ENCODE results near the gene FMN1. TPM values are rescaled to one million over a fixed set of nuclear protein-coding genes. Genes with fewer than 3 reads are reported as not detected.

Gene FMN1
- total RNA-seq, 1 experiment from 2014 or later, result 1.2 TPM

GRCh38 chr15:33016405-33017024 is 178.0 kb downstream of the FMN1 start:
- BruUV-seq (replicated peaks), result no TSS peak
- TF ChIP-seq CTCF (IDR thresholded peaks at IDR 0.05; ENCODE audit: unreplicated experiment), result no peak
- POLR2A ChIA-PET, result interaction anchor here (0.8 kb wide), 1 partner anchor 10 kb away, joined by 3 read pairs; no protein-coding TSS in a partner anchor
- H3K4me3 Mint-ChIP-seq (ENCODE audit: unreplicated experiment), result no peak overlapping the region
- H3K36me3 Mint-ChIP-seq (ENCODE audit: insufficient read depth, unreplicated experiment), result no peaks in the 10 kb centered on the region
- no peaks in the 10 kb centered on the region for H3K27me3 Mint-ChIP-seq (ENCODE audit: insufficient read depth, unreplicated experiment)
- H3K9me3 Mint-ChIP-seq (ENCODE audit: unreplicated experiment), result no peaks in the 10 kb centered on the region
- peaks cover 13% of the 10 kb centered on the region for H3K4me1 Mint-ChIP-seq (ENCODE audit: insufficient read depth, unreplicated experiment)
- intact Hi-C loops (cut with micrococcal nuclease), result no loop called here
- no peak overlapping the region for H3K27ac Mint-ChIP-seq (ENCODE audit: low read depth, unreplicated experiment)
- CTCF ChIA-PET, result interaction anchor here (0.6 to 1.3 kb wide), 3 partner anchors 120 to 1008 kb away, joined by 3 to 4 read pairs (median 4); no protein-coding TSS in a partner anchor
- no peak for DNase-seq (ENCODE audit: unreplicated experiment)

GRCh38 chr15:33014586-33014985 is 179.9 kb downstream of the FMN1 start:
- Mint-ChIP-seq H3K36me3 (ENCODE audit: insufficient read depth, unreplicated experiment) (no peaks in the 10 kb centered on the region), H3K4me3 (ENCODE audit: unreplicated experiment) (no peak overlapping the region), H3K27ac (ENCODE audit: low read depth, unreplicated experiment) (peak overlapping the region; percentile 73), H3K27me3 (ENCODE audit: insufficient read depth, unreplicated experiment) (no peaks in the 10 kb centered on the region), H3K4me1 (ENCODE audit: insufficient read depth, unreplicated experiment) (peaks cover 13% of the 10 kb centered on the region), H3K9me3 (ENCODE audit: unreplicated experiment) (no peaks in the 10 kb centered on the region)
- no peak for TF ChIP-seq CTCF (IDR thresholded peaks at IDR 0.05; ENCODE audit: unreplicated experiment)
- CTCF ChIA-PET, result interaction anchor here (0.7 to 1.5 kb wide), 5 partner anchors 18 to 995 kb away, joined by 3 to 4 read pairs (median 3); no protein-coding TSS in a partner anchor
- POLR2A ChIA-PET, result interaction anchor here (1.1 to 1.3 kb wide), 4 partner anchors 11 to 131 kb away, joined by 3 to 5 read pairs (median 3); no protein-coding TSS in a partner anchor
- BruUV-seq (replicated peaks), result no TSS peak
- intact Hi-C loops (cut with micrococcal nuclease), result no loop called here
- DNase-seq (ENCODE audit: unreplicated experiment), result no peak

- H3K4me1 Mint-ChIP-seq (ENCODE audit: insufficient read depth, unreplicated experiment), result peaks cover 13% of the 10 kb centered on the region
- intact Hi-C loops (cut with micrococcal nuclease), result no loop called here
- TF ChIP-seq CTCF (IDR thresholded peaks at IDR 0.05; ENCODE audit: unreplicated experiment), result no peak
- ChIA-PET POLR2A (interaction anchor here (0.8 to 1.3 kb wide), 8 partner anchors 11 to 163 kb away, joined by 3 to 6 read pairs (median 3); no protein-coding TSS in a partner anchor), CTCF (interaction anchor here (0.7 to 1.5 kb wide), 10 partner anchors 8 to 996 kb away, joined by 3 to 10 read pairs (median 4); no protein-coding TSS in a partner anchor)
- no peak overlapping the region for H3K4me3 Mint-ChIP-seq (ENCODE audit: unreplicated experiment)
- H3K36me3 Mint-ChIP-seq (ENCODE audit: insufficient read depth, unreplicated experiment), result no peaks in the 10 kb centered on the region
- H3K27me3 Mint-ChIP-seq (ENCODE audit: insufficient read depth, unreplicated experiment), result no peaks in the 10 kb centered on the region
- H3K27ac Mint-ChIP-seq (ENCODE audit: low read depth, unreplicated experiment), result peak overlapping the region; percentile 73
- BruUV-seq (replicated peaks), result no TSS peak
- H3K9me3 Mint-ChIP-seq (ENCODE audit: unreplicated experiment), result no peaks in the 10 kb centered on the region
- DNase-seq (ENCODE audit: unreplicated experiment), result peak; percentile 75
Observed at GRCh38 chr15:33013827-33014445, 180.6 kb downstream of the FMN1 start.

- no peak for DNase-seq (ENCODE audit: unreplicated experiment)
- Mint-ChIP-seq H3K27me3 (ENCODE audit: insufficient read depth, unreplicated experiment) (no peaks in the 10 kb centered on the region), H3K4me1 (ENCODE audit: insufficient read depth, unreplicated experiment) (peaks cover 13% of the 10 kb centered on the region), H3K36me3 (ENCODE audit: insufficient read depth, unreplicated experiment) (no peaks in the 10 kb centered on the region), H3K9me3 (ENCODE audit: unreplicated experiment) (no peaks in the 10 kb centered on the region), H3K4me3 (ENCODE audit: unreplicated experiment) (no peak overlapping the region), H3K27ac (ENCODE audit: low read depth, unreplicated experiment) (no peak overlapping the region)
- POLR2A ChIA-PET, result no interaction called here
- CTCF ChIA-PET, result no interaction called here
- intact Hi-C loops (cut with micrococcal nuclease), result no loop called here
- no TSS peak for BruUV-seq (replicated peaks)
- no peak for TF ChIP-seq CTCF (IDR thresholded peaks at IDR 0.05; ENCODE audit: unreplicated experiment)
Observed at GRCh38 chr15:33011976-33012375, 182.5 kb downstream of the FMN1 start.

Measured in MCF 10A (cell line).